DND-41 (cell line): Measurements from ENCODE around the gene PLEKHA6.

Source experiments
- ATAC-seq: fragments of 200-7000 bp; cut with Tn5 transposase; 3 replicates; pipeline ENCODE4 v1.9.1; 2021; ENCODE audit warnings: low read depth; ENCODE audit not compliant: insufficient read depth
- DNase-seq: peaks from one replicate; pipeline ENCODE4 v3.0.0-alpha.2; 2020
- H2AFZ ChIP-seq: 2 replicates; pipeline ENCODE4 v1.6.0; 2012; ENCODE audit warnings: low read depth, low read length
- H3K27ac ChIP-seq: 2 replicates; pipeline ENCODE4 v1.5.1; 2012; ENCODE audit warnings: low read length, inconsistent platforms
- H3K27me3 ChIP-seq: fragments of 200-600 bp; sonication (generic); 2 replicates; pipeline ENCODE4 v1.6.0; 2012; ENCODE audit warnings: low read length, mild to moderate bottlenecking, inconsistent platforms; ENCODE audit not compliant: insufficient read depth, poor library complexity
- H3K36me3 ChIP-seq: 2 replicates; pipeline ENCODE4 v1.5.1; 2012; ENCODE audit warnings: low read length, inconsistent platforms; ENCODE audit not compliant: insufficient read depth
- H3K4me1 ChIP-seq: 2 replicates; pipeline ENCODE4 v1.5.1; 2012; ENCODE audit warnings: mild to moderate bottlenecking, low read length; ENCODE audit not compliant: insufficient read depth
- H3K4me2 ChIP-seq: 2 replicates; pipeline ENCODE4 v1.6.0; 2012; ENCODE audit warnings: mild to moderate bottlenecking, moderate library complexity, low read length, inconsistent platforms; ENCODE audit not compliant: insufficient read depth
- H3K4me3 ChIP-seq, 2 experiments: fragments of 200-600 bp in 1 of 2; shearing (Covaris generic) in 1 of 2; 2 replicates each; pipeline ENCODE4 v1.5.1; 2012 to 2016; ENCODE audit warnings: inconsistent platforms in 2 of 2, low read length in 2 of 2, mild to moderate bottlenecking in 2 of 2, low read depth in 1 of 2, moderate library complexity in 1 of 2
- H3K79me2 ChIP-seq: 2 replicates; pipeline ENCODE4 v1.6.0; 2012; ENCODE audit warnings: low read length, inconsistent platforms; ENCODE audit not compliant: insufficient read depth
- H3K9ac ChIP-seq: 2 replicates; pipeline ENCODE4 v1.6.0; 2012; ENCODE audit warnings: low read depth, mild to moderate bottlenecking, inconsistent platforms, low read length, moderate library complexity
- H3K9me3 ChIP-seq: 2 replicates; pipeline ENCODE4 v1.5.1; 2012; ENCODE audit warnings: low read length, moderate library complexity, mild to moderate bottlenecking, inconsistent platforms; ENCODE audit not compliant: insufficient read depth, severe bottlenecking
- H4K20me1 ChIP-seq: 2 replicates; pipeline ENCODE4 v1.6.0; 2012; ENCODE audit warnings: low read length; ENCODE audit not compliant: insufficient read depth
- EZH2 ChIP-seq: IDR thresholded peaks from 3 replicates; pipeline ENCODE4 v1.6.1; 2012; ENCODE audit warnings: borderline replicate concordance, low read depth, mild to moderate bottlenecking, moderate library complexity, low read length, inconsistent platforms; ENCODE audit not compliant: severe bottlenecking
- TF ChIP-seq, protein P1 (sequence below): IDR thresholded peaks from 2 replicates; pipeline ENCODE4 v1.5.1; 2012; ENCODE audit warnings: borderline replicate concordance, low read length, moderate library complexity, mild to moderate bottlenecking; ENCODE audit not compliant: poor library complexity, severe bottlenecking; ENCODE audit errors: extremely low read depth

PLEKHA6 gene

DNA sequence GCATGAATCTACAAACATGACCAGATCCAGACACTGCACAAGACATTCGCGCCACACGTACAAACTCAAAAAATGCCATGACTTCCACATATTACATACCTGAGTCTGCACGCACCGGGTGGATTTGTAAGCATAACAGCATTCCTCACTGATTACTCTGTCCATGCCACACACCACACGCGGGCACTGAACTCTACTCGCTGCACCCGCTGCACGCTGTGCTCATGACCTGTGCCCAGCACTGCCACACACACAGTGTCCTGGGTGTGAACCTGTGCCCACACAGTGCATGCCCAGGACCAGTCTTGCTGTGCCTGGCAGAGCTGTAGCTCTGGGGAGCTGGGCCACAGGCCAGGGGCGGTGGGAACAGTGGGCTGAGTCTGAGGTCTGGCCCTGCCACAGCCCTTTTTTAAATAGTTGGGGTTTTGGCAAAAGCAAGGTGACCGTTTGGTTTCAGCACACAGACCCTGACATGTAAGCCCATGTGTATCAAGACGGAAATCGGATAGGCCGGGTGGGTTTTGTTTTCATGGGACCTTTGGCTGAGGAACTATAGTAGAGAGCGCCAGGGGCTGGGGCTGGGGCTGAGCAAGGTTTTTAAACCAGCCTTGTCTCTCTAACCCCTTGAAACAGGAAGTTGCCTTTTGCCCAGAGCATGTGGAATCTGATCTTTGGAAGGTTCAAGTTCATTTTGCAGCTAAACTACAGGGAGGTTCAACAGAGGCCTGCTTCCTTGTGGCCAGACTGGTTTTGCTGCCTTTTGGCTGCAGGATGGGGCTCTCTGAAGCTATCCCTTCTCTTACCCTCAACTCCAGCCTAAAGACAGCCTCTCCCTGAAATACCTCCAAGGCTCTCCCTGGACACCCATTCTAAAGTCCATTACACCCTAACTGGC lies 133.6 kb downstream of the PLEKHA6 start:
- Histone ChIP-seq H3K27me3 (peaks cover 10% of the 10 kb centered on the region), H2AFZ (no peak overlapping the region), H3K4me2 (no peak overlapping the region), H3K4me3 (no peak overlapping the region), H3K79me2 (no peaks in the 10 kb centered on the region), H3K4me1 (no peaks in the 10 kb centered on the region), H3K36me3 (no peaks in the 10 kb centered on the region), H3K9ac (no peak overlapping the region), H4K20me1 (no peaks in the 10 kb centered on the region), H3K27ac (no peak overlapping the region), H3K9me3 (no peaks in the 10 kb centered on the region)
- no peak for DNase-seq
- ATAC-seq, result no peak
- no peak for TF ChIP-seq EZH2
- TF ChIP-seq, protein P1, sequence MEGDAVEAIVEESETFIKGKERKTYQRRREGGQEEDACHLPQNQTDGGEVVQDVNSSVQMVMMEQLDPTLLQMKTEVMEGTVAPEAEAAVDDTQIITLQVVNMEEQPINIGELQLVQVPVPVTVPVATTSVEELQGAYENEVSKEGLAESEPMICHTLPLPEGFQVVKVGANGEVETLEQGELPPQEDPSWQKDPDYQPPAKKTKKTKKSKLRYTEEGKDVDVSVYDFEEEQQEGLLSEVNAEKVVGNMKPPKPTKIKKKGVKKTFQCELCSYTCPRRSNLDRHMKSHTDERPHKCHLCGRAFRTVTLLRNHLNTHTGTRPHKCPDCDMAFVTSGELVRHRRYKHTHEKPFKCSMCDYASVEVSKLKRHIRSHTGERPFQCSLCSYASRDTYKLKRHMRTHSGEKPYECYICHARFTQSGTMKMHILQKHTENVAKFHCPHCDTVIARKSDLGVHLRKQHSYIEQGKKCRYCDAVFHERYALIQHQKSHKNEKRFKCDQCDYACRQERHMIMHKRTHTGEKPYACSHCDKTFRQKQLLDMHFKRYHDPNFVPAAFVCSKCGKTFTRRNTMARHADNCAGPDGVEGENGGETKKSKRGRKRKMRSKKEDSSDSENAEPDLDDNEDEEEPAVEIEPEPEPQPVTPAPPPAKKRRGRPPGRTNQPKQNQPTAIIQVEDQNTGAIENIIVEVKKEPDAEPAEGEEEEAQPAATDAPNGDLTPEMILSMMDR, result no peak

DNA sequence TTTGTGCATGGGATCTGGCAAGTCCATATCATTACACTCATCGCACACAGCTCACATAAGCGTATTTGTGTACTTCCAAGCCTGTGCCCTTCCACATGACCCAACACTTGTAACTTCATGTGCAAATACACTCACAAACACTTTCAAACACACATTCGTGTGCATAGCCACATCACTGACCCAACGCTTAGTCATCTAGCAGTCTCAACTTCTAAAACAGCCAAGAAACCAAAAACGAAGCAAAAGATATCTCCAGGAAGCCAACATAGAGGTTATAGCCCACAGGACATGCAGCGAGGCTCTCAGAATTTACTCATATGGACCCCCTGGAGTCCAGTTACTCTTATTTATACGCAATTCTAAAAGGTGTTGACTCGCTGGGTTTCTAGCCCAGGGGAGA lies 135.1 kb downstream of the PLEKHA6 start:
- H3K79me2 ChIP-seq, result no peaks in the 10 kb centered on the region
- H3K4me2 ChIP-seq, result no peak overlapping the region
- H3K4me3 ChIP-seq, result no peak overlapping the region
- ATAC-seq (no peak), DNase-seq (no peak)
- TF ChIP-seq, protein P1, result no peak
- TF ChIP-seq EZH2, result no peak
- H3K27ac ChIP-seq, result no peak overlapping the region
- no peaks in the 10 kb centered on the region for H3K9me3 ChIP-seq
- H3K9ac ChIP-seq, result no peak overlapping the region
- no peaks in the 10 kb centered on the region for H3K4me1 ChIP-seq
- H3K36me3 ChIP-seq, result no peaks in the 10 kb centered on the region
- H3K27me3 ChIP-seq, result peaks cover 10% of the 10 kb centered on the region
- no peak overlapping the region for H2AFZ ChIP-seq
- no peaks in the 10 kb centered on the region for H4K20me1 ChIP-seq

DNA sequence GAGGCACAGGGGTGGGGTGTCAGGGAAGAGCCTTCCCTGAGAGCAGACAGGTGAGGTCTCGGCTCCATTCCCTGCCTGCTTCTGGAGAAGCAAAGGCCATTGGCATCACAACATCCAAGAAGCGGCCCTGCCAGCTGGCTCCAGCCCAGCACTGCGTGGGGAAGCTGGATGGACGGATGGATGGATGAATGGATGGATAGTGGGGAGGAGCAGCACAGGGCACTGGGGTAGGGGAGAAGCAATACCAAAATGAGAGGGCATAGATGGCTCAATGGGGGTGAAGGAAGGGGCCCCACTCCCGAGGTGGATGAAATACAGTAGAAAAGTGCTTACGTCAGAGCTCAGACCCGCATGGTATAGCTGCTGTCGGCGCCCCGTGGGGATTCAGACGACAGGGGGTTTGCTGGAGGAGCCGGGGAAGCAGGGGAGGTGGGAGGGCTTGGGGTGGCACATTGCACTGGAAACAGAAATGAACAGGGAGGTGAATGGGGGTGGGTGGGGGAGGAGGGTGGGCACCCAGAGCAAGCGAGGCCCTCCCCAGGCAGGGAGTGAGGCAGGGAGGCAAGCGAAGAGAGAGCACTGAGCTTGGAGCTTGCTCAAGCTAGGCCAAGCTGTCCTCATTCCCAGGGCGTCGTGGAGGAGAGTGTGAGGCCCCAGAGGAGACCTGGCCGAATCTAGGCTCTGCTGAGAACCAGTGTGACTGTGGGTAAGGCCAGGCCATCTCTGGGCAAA lies 136.4 kb downstream of the PLEKHA6 start:
- Histone ChIP-seq H2AFZ (no peak overlapping the region), H3K36me3 (no peaks in the 10 kb centered on the region), H3K4me3 (no peak overlapping the region), H3K27me3 (peaks cover 10% of the 10 kb centered on the region), H3K9me3 (no peaks in the 10 kb centered on the region), H3K9ac (no peak overlapping the region), H3K4me1 (no peaks in the 10 kb centered on the region), H3K79me2 (no peaks in the 10 kb centered on the region), H3K27ac (no peak overlapping the region), H3K4me2 (no peak overlapping the region), H4K20me1 (no peaks in the 10 kb centered on the region)
- DNase-seq, result no peak
- TF ChIP-seq, protein P1, result no peak
- TF ChIP-seq EZH2, result no peak
- no peak for ATAC-seq
